Skeletal muscle tissue (tissue), 4 donors: ENCODE results near the gene MMGT1. TPM values are rescaled to one million over a fixed set of nuclear protein-coding genes. Genes with fewer than 3 reads are reported as not detected.
"Not testable (repeated sequence)": the region's sequence is repeated elsewhere in the genome, so short reads cannot be mapped to it uniquely, and the experiment has no call there.

Experiments
- H3K27ac ChIP-seq: one replicate; pipeline ENCODE4 v1.7.0; 2013; ENCODE audit warnings: mild to moderate bottlenecking, low read depth, low read length, inconsistent platforms
- H3K27me3 ChIP-seq, 3 donors: one replicate each; pipeline ENCODE4 v1.7.0; 2013; ENCODE audit warnings: low read length in 3 of 3; ENCODE audit not compliant: control insufficient read depth in 3 of 3, insufficient read depth in 3 of 3
- H3K36me3 ChIP-seq, 3 donors: one replicate each; pipeline ENCODE4 v1.7.0; 2013; ENCODE audit warnings: low read length in 3 of 3; ENCODE audit not compliant: control insufficient read depth in 3 of 3, insufficient read depth in 3 of 3
- H3K4me1 ChIP-seq, 3 donors: one replicate each; pipeline ENCODE4 v1.7.0; 2013; ENCODE audit warnings: low read length in 3 of 3, mild to moderate bottlenecking in 3 of 3; ENCODE audit not compliant: control insufficient read depth in 3 of 3, insufficient read depth in 3 of 3
- H3K4me3 ChIP-seq, 3 donors: one replicate each; pipeline ENCODE4 v1.7.0; 2013; ENCODE audit warnings: low read length in 3 of 3
- H3K9ac ChIP-seq, 3 donors: one replicate each; pipeline ENCODE4 v1.7.0; 2013; ENCODE audit warnings: low read length in 3 of 3, mild to moderate bottlenecking in 3 of 3, moderate library complexity in 2 of 3, low read depth in 1 of 3
- H3K9me3 ChIP-seq, 3 donors: one replicate each; pipeline ENCODE4 v1.7.0; 2013; ENCODE audit warnings: low read length in 3 of 3; ENCODE audit not compliant: control insufficient read depth in 3 of 3
- total RNA-seq: library from RNA; depleted of rRNA; stranded (reverse); fragments of >200 nt; gene quantifications from one replicate; pipeline ENCODE4 v1.2.3, GENCODE V29; 2014
- donor health status: Osteomylitis.

MMGT1 gene
- total RNA-seq, 1 donor from 2014 or later = 11.0 TPM

DNA sequence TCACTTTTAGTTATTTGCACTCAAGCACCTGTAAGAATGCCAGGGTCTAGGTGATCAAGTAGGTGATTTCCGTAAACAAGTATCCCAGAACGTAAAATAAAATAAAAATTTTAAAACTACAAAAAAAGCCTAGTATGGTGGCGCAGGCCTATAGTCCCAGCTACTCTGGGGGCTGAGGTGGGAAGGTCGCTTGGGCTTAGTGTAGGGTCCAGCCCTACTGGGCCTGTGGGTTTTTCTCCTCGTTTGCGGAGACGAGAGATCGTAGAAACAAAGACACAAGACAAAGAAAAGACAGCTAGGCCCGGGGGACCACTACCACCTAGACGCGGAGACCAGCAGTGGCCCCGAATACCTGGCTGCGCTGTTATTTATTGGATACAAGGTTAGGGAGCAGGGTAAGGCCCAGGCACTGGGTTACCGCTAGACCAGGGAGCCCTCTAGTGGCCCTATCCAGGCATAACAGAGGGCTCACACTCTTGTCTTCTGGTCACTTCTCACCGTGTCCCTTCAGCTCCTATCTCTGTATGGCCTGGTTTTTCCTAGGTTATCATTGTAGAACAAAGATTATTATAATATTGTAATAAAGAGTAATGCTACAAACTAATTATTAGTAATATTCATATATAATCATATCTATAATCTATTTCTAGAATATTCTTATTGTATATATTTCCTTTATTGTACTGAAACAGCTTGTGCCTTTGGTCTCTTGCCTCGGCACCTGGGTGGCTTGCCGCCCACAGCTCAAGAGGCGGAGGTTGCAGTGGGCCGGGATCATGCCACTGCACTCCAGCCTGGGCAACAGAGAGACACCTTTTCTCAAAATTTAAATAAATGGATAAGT is 41.9 kb downstream of the MMGT1 start:
- Histone ChIP-seq H3K4me3 (no peak overlapping the region), H3K36me3 (no peaks in the 10 kb centered on the region), H3K4me1 (no peaks in the 10 kb centered on the region), H3K9me3 (no peaks in the 10 kb centered on the region), H3K9ac (no peak overlapping the region), H3K27me3 (no peaks in the 10 kb centered on the region), H3K27ac (no peak overlapping the region)

DNA sequence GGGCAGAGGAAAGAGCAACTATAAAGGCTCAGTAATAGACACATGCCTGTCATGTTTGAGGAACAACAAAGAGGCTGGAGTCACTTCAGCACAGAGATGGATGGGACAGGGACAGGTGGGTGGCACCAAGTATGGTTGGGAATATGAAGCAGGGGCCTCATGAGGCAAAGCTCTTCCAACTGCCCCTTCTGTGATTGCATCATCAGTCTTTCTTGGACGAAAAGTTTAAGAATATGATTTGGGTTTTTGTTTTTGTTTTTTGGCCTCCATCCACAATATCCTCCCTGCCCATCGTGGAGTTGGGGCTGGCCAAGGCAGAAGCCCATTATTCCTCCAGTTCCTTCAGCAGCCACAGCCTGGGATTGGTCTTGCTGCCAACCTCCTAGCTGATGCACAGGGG is 45.9 kb downstream of the MMGT1 start:
- Histone ChIP-seq H3K4me3 (no peak overlapping the region), H3K9ac (no peak overlapping the region), H3K27ac (no peak overlapping the region), H3K36me3 (no peaks in the 10 kb centered on the region), H3K27me3 (no peaks in the 10 kb centered on the region), H3K9me3 (no peaks in the 10 kb centered on the region), H3K4me1 (no peaks in the 10 kb centered on the region)

DNA sequence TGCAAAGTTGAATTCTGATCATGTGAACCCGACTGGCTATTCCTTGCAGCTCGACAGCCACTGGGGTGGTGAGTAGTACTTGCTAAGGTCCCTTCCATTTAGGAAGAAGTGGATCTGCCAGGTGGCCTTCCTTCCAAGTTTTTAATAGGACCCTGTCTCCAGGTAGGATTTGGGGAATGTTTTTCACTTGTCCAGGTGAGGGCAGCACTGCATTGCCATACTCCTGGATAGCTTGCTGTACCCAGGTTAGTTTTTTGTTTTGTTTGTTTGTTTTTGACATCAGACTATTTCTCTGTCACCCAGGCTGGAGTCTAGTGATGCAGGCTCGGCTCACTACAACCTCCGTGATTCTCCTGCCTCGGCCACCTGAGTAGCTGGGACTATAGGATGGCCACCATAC is 50.4 kb downstream of the MMGT1 start:
- no peak overlapping the region for H3K4me3 ChIP-seq
- H3K9me3 ChIP-seq = no peaks in the 10 kb centered on the region
- no peaks in the 10 kb centered on the region for H3K4me1 ChIP-seq
- H3K27me3 ChIP-seq = no peaks in the 10 kb centered on the region
- no peak overlapping the region for H3K9ac ChIP-seq
- H3K36me3 ChIP-seq = no peaks in the 10 kb centered on the region
- H3K27ac ChIP-seq = no peak overlapping the region

DNA sequence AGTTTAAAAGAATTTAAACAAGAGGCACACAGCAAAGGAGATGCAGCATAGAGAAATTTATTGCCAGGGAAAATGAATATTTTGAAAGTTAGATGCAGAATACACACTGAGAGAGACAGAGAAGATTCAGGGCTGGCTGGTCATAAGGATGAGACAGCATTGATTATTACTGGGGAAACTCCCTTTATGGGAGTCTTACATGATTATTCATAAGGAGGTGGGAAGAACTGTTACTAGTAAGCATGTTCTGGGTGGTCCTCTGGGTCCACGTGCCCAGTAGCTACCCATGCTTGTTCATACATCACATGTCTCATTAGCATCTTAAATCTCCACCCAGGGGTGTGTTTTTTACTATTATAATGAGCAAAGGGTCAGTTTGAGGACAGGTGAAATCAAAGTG is 53.3 kb downstream of the MMGT1 start:
- not testable (repeated sequence) for H3K27me3 ChIP-seq, H3K9ac ChIP-seq, H3K9me3 ChIP-seq

DNA sequence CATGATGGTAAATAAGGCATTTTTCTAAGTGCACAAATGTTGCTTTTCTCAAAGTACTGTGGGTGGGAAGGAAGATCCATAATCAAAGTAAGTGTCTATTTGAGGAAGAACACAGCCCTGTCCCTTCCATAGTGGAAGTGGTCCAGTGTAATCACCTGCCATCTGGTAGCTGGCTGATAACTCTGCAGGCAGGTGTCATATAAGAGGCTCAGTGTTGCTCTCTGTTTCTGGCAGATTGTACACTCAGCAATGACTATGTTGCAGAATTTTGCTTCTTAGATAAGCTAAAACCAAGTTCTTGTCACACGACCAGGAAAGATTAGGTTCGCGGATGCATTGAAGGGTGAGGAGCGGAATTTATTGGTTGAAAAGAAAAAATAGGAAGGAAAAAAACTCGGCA is 59.4 kb downstream of the MMGT1 start:
- no peaks in the 10 kb centered on the region for H3K4me1 ChIP-seq
- peaks cover 0 to 4% (median 0%) of the 10 kb centered on the region in 3 donors for H3K27me3 ChIP-seq
- H3K9ac ChIP-seq = no peak overlapping the region

More for the DNA sequence above, 53.3 kb downstream of the MMGT1 start:
- H3K4me1 ChIP-seq, H3K4me3 ChIP-seq, H3K27ac ChIP-seq, H3K36me3 ChIP-seq: not testable (repeated sequence)

More for the DNA sequence above, 59.4 kb downstream of the MMGT1 start:
- no peak overlapping the region for H3K27ac ChIP-seq
- no peak overlapping the region for H3K4me3 ChIP-seq
- H3K9me3 ChIP-seq = no peaks in the 10 kb centered on the region
- no peaks in the 10 kb centered on the region for H3K36me3 ChIP-seq

Other genes starting within 250 kb of the MMGT1 start
- gene CT45A3, start 205.8 kb downstream of the MMGT1 start, total RNA-seq = not detected
- gene CT45A5, start 188.5 kb downstream of the MMGT1 start, total RNA-seq = not detected
- gene CT45A6, start 171.2 kb downstream of the MMGT1 start, total RNA-seq = not detected
- 0.52 TPM for gene CT45A2, start 154.0 kb downstream of the MMGT1 start, total RNA-seq
- gene CT45A7, start 136.7 kb downstream of the MMGT1 start, total RNA-seq = not detected
- gene CT45A8, start 119.5 kb downstream of the MMGT1 start, total RNA-seq = not detected
- not detected for gene CT45A9, start 102.2 kb downstream of the MMGT1 start, total RNA-seq
- gene CT45A10, start 80.5 kb downstream of the MMGT1 start, total RNA-seq = not detected
- not detected for gene SAGE1, start 80.3 kb downstream of the MMGT1 start, total RNA-seq
- gene SLC9A6, start 11.4 kb upstream of the MMGT1 start, total RNA-seq = 12.5 TPM
- gene FHL1, start 173.5 kb upstream of the MMGT1 start, total RNA-seq = 888 TPM